Tibial nerve (tissue), 4 donors: Measurements from ENCODE around the gene ETNK2.

Experiments
- EP300 ChIP-seq, 2 donors: sonication (generic); formaldehyde crosslinking; IDR thresholded peaks; one replicate each; pipeline ENCODE4 v1.6.1; 2017; ENCODE audit warnings: antibody characterized with exemption in 2 of 2, mild to moderate bottlenecking in 1 of 2
- TF ChIP-seq, protein P1 (sequence below), 5 experiments: fragments of 200-600 bp in 3 of 5; fragments of 450-650 bp in 2 of 5; sonication (generic) in 3 of 5; IDR thresholded peaks; one replicate each; pipeline ENCODE4 v1.5.1; 2016 to 2019; ENCODE audit warnings: antibody characterized with exemption in 5 of 5, mild to moderate bottlenecking in 3 of 5, moderate library complexity in 2 of 5

DNA sequence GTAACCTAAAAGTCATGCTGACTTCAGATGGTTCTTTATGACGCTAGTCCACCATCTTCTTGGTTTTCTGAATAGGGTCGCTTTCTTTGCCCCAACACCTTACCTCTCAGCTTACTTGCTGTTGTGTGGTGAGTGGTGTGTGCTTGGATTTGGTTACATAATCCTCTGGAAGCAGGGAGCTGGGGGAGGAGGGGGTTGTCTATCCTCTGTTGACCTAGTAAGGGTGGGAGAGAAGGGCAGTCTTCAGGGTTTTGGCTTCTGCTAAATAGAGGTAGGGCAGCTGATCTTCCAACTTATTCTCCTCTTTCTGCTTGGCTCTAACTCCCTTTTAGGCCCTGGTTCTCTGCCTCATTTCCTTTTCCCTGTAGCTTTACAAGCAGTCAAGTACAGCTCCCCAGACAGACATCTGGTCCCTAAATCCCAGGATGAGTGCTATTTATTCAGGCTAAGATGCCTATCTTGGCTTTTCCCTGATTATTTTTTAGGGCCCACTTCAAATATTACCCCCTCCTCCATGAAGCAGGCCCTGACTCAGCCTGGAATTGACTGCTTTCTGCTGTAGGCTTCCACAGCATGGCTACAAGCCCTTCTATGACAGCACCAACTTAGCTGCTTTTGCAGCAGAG lies 20.7 kb upstream of the ETNK2 start:
- TF ChIP-seq, protein P1, sequence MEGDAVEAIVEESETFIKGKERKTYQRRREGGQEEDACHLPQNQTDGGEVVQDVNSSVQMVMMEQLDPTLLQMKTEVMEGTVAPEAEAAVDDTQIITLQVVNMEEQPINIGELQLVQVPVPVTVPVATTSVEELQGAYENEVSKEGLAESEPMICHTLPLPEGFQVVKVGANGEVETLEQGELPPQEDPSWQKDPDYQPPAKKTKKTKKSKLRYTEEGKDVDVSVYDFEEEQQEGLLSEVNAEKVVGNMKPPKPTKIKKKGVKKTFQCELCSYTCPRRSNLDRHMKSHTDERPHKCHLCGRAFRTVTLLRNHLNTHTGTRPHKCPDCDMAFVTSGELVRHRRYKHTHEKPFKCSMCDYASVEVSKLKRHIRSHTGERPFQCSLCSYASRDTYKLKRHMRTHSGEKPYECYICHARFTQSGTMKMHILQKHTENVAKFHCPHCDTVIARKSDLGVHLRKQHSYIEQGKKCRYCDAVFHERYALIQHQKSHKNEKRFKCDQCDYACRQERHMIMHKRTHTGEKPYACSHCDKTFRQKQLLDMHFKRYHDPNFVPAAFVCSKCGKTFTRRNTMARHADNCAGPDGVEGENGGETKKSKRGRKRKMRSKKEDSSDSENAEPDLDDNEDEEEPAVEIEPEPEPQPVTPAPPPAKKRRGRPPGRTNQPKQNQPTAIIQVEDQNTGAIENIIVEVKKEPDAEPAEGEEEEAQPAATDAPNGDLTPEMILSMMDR (IDR thresholded peaks at IDR 0.05) = no peak
- TF ChIP-seq EP300 (IDR thresholded peaks at IDR 0.05) = no peak
